Calu3 (cell line): ENCODE measurements around the gene FBXO22. TPM values are rescaled to one million over a fixed set of nuclear protein-coding genes. Genes with fewer than 3 reads are reported as not detected.
"Not testable (repeated sequence)": the region's sequence is repeated elsewhere in the genome, so short reads cannot be mapped to it uniquely, and the experiment has no call there.

Experiments
- BruUV-seq: library from RNA; stranded (reverse); fragments of 400-500 nt; replicated peaks from 2 replicates; lab custom pipeline; 2021; lab: Mats Ljungman, UMichigan
- CTCF ChIA-PET: fragments of 300-600 bp; sonication (Branson Sonifier 250); formaldehyde crosslinking; loops from one replicate; lab custom pipeline; 2022; ENCODE audit warnings: antibody characterized with exemption; lab: Charles Lee
- DNase-seq: peaks from one replicate; pipeline ENCODE4 v3.0.0; 2022
- H3K27ac Mint-ChIP-seq: one replicate; pipeline ENCODE4 v1.8.0; 2022; ENCODE audit warnings: mixed read lengths; ENCODE audit not compliant: unreplicated experiment
- H3K27me3 Mint-ChIP-seq: one replicate; pipeline ENCODE4 v1.8.0; 2022; ENCODE audit warnings: mixed read lengths; ENCODE audit not compliant: unreplicated experiment
- H3K36me3 Mint-ChIP-seq: one replicate; pipeline ENCODE4 v1.8.0; 2022; ENCODE audit warnings: mild to moderate bottlenecking, moderate library complexity, mixed read lengths; ENCODE audit not compliant: insufficient read depth, unreplicated experiment
- H3K4me1 Mint-ChIP-seq: one replicate; pipeline ENCODE4 v1.8.0; 2022; ENCODE audit warnings: mild to moderate bottlenecking, low read depth, mixed read lengths; ENCODE audit not compliant: unreplicated experiment
- H3K4me3 Mint-ChIP-seq: one replicate; pipeline ENCODE4 v1.8.0; 2022; ENCODE audit warnings: mild to moderate bottlenecking, low read depth, moderate library complexity, mixed read lengths; ENCODE audit not compliant: unreplicated experiment
- H3K9me3 Mint-ChIP-seq: one replicate; pipeline ENCODE4 v1.8.0; 2022; ENCODE audit warnings: low read depth, mixed read lengths; ENCODE audit not compliant: unreplicated experiment
- intact Hi-C: fragments of 100-400 bp; cut with micrococcal nuclease; formaldehyde crosslinking; loops from one replicate; pipeline ENCODE4 v1.10.0; 2022; ENCODE audit not compliant: unreplicated experiment
- total RNA-seq: library from RNA; stranded (reverse); gene quantifications from 2 replicates; pipeline ENCODE4 v1.2.3, GENCODE V29; 2022
- TF ChIP-seq, protein P1 (sequence below): fragments of 200-600 bp; IDR thresholded peaks from one replicate; pipeline ENCODE4 v1.8.0; 2022; ENCODE audit warnings: antibody characterized with exemption; ENCODE audit not compliant: unreplicated experiment

Gene FBXO22
- total RNA-seq, 1 experiment from 2014 or later = 49.2 TPM

- Mint-ChIP-seq H3K36me3 (no peaks in the 10 kb centered on the region), H3K27me3 (no peaks in the 10 kb centered on the region), H3K4me3 (no peak overlapping the region), H3K9me3 (no peaks in the 10 kb centered on the region), H3K4me1 (no peaks in the 10 kb centered on the region), H3K27ac (no peak overlapping the region)
- intact Hi-C loops = no loop called here
- DNase-seq = no peak
- CTCF ChIA-PET = interaction anchor here (0.6 kb wide), 1 partner anchor 431 kb away, joined by 3 read pairs; no protein-coding TSS in a partner anchor
- TF ChIP-seq, protein P1, sequence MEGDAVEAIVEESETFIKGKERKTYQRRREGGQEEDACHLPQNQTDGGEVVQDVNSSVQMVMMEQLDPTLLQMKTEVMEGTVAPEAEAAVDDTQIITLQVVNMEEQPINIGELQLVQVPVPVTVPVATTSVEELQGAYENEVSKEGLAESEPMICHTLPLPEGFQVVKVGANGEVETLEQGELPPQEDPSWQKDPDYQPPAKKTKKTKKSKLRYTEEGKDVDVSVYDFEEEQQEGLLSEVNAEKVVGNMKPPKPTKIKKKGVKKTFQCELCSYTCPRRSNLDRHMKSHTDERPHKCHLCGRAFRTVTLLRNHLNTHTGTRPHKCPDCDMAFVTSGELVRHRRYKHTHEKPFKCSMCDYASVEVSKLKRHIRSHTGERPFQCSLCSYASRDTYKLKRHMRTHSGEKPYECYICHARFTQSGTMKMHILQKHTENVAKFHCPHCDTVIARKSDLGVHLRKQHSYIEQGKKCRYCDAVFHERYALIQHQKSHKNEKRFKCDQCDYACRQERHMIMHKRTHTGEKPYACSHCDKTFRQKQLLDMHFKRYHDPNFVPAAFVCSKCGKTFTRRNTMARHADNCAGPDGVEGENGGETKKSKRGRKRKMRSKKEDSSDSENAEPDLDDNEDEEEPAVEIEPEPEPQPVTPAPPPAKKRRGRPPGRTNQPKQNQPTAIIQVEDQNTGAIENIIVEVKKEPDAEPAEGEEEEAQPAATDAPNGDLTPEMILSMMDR = no peak
- BruUV-seq = no TSS peak
These were observed 39.2 kb upstream of the FBXO22 start for GRCh38 chr15:75864213-75865059.

GRCh38 chr15:75866045-75866444 is 37.6 kb upstream of the FBXO22 start:
- BruUV-seq, H3K27me3 Mint-ChIP-seq, H3K27ac Mint-ChIP-seq, DNase-seq, H3K9me3 Mint-ChIP-seq, H3K4me1 Mint-ChIP-seq, H3K36me3 Mint-ChIP-seq, H3K4me3 Mint-ChIP-seq, intact Hi-C loops: not testable (repeated sequence)
- CTCF ChIA-PET = interaction anchor here (0.7 kb wide), 1 partner anchor 16 kb away, joined by 3 read pairs; no protein-coding TSS in a partner anchor

- Mint-ChIP-seq H3K4me1 (no peaks in the 10 kb centered on the region), H3K36me3 (no peaks in the 10 kb centered on the region), H3K4me3 (no peak overlapping the region), H3K27me3 (no peaks in the 10 kb centered on the region), H3K9me3 (no peaks in the 10 kb centered on the region), H3K27ac (no peak overlapping the region)
- no TSS peak for BruUV-seq
- CTCF ChIA-PET = no interaction called here
- no peak for DNase-seq
- TF ChIP-seq, protein P1 = no peak
- intact Hi-C loops = no loop called here
These were observed 36.8 kb upstream of the FBXO22 start for GRCh38 chr15:75866916-75867315.

- BruUV-seq = no TSS peak
- Mint-ChIP-seq H3K4me1 (no peaks in the 10 kb centered on the region), H3K4me3 (no peak overlapping the region), H3K27ac (no peak overlapping the region), H3K27me3 (no peaks in the 10 kb centered on the region), H3K9me3 (no peaks in the 10 kb centered on the region), H3K36me3 (no peaks in the 10 kb centered on the region)
- TF ChIP-seq, protein P1 = no peak
- intact Hi-C loops = no loop called here
- no peak for DNase-seq
- CTCF ChIA-PET = no interaction called here
These were observed 36.2 kb upstream of the FBXO22 start for GRCh38 chr15:75867449-75867848.

- CTCF ChIA-PET = no interaction called here
- Mint-ChIP-seq H3K4me1 (no peaks in the 10 kb centered on the region), H3K4me3 (no peak overlapping the region), H3K27me3 (no peaks in the 10 kb centered on the region), H3K36me3 (no peaks in the 10 kb centered on the region), H3K27ac (no peak overlapping the region), H3K9me3 (no peaks in the 10 kb centered on the region)
- TF ChIP-seq, protein P1 = no peak
- no TSS peak for BruUV-seq
- no peak for DNase-seq
- intact Hi-C loops = no loop called here
These were observed 35.7 kb upstream of the FBXO22 start for GRCh38 chr15:75868019-75868418.
